ENCODE measurements around the gene MRGPRD.
"Not testable (repeated sequence)": the region's sequence is repeated elsewhere in the genome, so short reads cannot be mapped to it uniquely, and the experiment has no call there.

The MRGPRD gene

DNA sequence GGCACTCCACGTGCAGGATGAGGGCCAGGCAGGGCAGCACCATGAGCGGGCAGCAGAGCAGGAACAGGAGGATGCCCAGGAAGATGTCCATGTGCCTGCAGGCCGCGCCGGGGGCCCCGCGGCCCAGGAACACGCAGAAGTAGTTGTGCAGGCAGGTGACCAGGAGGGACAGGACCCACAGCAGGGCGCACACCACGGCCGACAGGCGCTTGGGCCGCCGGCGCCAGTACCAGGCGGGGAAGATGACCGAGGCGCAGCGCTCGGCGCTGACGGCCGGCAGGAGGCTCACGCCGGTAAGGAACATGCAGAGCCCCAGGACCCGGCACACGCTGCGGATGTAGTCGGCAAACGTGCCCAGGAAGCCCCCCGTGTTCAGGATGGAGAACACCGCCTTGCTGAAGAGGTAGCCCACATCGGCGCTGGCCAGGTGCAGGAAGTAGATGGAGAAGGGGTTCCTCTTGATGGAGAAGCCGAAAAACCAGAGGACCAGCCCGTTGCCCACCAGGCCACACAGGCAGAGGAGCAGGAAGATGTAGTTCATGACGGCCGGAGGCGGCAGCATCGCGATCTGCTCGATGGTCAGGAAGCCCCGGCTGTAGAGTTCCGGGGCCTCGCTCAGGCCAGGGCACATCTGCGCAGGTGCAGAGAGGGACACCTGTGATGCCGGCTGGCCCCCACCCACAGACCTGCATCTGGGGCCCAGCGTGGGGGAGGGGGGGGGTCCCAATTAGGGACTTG, 25.0 kb upstream of the MRGPRD start:
- DNase-seq: no peak

- no peak for DNase-seq
These were observed 24.4 kb upstream of the MRGPRD start for GRCh38 chr11:69005183-69005630.

- DNase-seq: no peak
These were observed 23.8 kb upstream of the MRGPRD start for GRCh38 chr11:69004411-69005182.

DNA sequence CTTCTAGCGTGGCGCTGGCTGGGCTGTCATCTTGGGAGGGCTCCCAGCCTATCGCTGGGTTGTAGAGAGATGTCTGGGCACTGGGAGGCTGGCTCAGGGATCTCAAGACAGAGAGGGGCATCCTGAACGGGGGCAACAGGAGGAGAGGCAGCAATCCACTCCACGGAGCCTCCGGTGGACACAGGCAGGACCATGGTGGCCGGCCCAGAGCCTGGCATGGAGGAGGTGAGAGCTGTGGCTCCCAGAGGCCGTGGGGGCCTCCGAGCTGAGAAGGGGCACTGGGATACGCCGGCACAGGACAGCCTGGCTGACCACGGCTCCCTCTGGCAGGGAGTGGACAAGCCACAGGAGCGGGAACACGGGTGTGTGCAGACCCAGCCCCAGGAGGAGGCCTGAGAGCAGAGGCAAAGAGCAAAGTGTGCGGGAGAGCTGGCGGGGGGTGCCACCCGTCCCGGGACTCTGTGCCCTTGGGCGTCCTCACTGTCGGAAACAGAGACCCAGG, 23.1 kb upstream of the MRGPRD start:
- no peak for DNase-seq

GRCh38 chr11:69003301-69003865, 22.6 kb upstream of the MRGPRD start:
- no peak for DNase-seq

DNA sequence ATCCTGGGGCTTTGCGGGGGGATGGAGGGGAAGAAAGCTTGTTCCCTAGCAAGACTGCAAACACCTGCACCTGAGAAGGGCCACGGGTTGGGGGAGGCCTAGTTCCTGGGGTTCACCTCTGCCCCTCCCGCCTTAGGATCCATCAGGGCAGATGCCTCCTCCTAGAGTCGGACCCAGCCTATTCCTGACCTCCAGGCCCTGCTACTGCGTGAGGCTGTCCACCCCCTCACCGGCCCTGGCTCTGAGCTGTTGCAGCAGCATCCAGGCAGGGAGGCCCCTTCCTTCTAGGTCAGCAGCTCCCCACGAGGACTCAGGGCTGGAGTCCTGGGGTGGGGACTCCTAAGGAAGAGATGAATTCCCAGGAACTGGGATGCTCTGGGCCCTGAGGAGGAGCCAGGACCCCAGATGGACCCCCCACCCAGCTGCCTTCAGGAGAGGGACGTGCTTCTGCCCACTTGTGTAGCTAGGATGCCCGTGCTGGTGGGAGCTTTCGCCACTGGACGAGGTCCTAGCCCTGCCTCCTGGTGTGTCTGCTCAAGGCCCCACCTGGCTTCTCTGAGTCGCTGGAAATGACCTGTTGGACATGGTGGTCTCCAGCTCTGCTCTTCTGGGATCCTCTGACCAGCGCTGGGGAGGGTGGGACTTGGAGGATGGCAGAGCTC, 21.9 kb upstream of the MRGPRD start:
- DNase-seq: peak in 1 of 4 experiments; percentile 56

GRCh38 chr11:69002110-69002569, 21.4 kb upstream of the MRGPRD start:
- peak; percentile 44 to 76 (median 65) for DNase-seq

GRCh38 chr11:69001243-69002081, 20.7 kb upstream of the MRGPRD start:
- no peak for DNase-seq

DNA sequence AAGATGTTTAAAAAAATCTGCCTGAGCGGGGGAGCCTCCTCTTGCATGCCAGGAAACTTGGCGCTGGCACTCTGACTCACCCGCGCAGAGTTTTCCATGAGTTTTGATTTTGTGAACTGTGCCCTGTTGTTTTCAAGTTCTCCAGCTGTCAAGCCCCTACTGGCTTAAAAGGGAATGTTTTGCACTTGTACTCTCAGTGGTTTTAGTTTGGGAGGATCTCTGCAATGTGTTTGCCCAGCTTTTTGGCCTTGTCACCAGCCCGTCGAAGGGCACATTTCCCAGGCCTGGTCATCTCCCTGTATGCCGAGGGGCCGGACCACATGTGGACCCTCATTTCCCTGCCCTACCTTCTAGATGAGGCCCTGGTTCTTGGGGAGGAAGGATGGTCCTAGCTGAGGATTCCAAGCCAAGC, 20.1 kb upstream of the MRGPRD start:
- DNase-seq: peak in 3 of 4 experiments; percentile 35 to 39 (median 36)

DNA sequence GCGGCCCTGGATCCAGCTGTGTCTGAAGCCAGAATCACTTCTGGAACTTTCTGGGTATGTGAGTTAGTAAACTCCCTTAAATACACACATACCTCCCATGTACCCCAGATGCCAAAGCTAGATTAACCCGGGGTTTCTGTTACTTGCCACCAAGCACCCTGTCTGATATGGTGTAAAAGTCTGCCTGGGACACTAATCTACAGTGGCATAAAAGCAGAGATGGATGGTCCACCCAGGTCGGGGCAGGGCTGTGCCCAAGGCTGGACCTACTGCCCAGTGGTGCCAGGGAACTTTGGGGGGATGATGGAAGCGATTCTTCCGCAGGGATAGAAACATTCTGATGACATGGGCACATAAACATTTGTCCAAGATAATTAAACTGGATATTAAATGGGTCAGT, 19.6 kb upstream of the MRGPRD start:
- DNase-seq: no peak

DNA sequence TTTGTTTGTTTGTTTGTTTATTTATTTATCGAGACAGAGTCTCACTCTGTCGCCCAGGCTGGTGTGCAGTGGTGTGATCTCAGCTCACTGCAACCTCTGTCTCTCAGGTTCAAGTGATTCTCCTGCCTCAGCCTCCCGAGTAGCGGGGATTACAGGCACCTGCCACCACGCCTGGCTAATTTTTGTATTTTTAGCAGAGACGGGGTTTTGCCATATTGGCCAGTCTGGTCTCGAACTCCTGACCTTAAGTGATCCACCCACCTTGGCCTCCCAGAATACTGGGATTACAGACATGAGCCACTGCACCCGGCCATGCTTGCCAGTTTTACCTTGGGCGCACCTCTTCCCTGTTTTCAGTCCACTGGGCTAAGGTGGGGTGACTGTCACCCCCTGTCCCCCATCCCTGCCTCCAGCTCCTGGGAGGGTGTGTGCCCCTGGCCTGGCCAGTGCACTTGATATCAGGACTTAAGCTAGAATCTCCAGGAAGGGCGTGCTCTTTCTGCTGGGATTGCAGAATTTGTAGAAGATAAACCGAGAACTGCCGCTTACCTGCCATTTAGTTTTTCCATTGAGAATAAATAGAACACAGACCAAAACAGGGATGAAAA, 19.1 kb upstream of the MRGPRD start:
- not testable (repeated sequence) for DNase-seq

DNA sequence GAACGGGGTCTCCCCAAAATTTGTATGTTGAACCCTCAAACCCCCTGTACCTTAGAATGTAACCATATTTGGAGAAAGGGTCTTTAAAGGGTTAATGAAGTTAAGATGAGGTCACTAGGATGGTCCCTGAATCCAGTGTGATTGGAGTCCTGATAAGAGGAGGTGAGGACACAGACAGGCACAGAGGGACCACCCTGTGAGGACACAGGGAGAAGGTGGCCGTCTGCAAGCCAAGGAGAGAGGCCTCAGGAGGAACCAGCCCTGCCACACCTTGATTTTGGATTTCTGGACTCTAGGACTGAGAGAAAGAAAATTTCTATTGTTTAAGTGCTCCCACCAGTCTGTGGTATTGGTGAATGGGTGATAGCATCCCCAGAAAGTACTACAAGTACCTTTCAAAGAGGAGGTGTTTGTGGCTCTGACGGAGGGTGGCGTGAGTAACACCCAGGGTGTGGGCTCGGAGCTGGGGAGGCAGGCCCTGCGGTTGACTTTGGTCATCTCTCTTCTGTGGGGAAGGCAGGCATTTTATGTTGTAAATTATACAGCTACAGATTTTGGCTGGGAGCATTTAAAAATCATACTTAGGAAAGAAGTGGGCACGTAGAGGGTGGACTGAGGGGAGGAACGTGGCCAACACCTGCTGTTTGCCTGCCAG, 18.4 kb upstream of the MRGPRD start:
- DNase-seq: no peak

- DNase-seq: no peak
These were observed 17.7 kb upstream of the MRGPRD start for GRCh38 chr11:68998390-68998911.

DNA sequence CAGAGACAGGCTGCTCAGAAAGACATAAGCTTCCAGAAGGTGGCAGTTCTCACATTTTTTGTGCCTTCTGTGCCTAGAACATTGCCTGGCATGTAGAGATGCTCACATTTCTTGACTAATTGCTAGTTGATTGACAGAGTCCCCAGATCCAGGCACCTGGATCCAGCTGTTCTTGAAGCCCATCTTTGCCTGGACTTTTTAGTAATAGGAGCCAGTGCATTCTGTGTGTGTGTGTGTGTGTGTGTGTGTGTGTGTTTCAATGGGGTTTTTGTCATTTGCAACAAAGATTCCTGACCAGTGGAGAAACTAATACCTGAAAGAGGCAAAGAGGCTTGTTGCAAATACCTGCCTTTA, 17.2 kb upstream of the MRGPRD start:
- DNase-seq: no peak

GRCh38 chr11:68997124-68997994, 16.6 kb upstream of the MRGPRD start:
- no peak for DNase-seq

DNA sequence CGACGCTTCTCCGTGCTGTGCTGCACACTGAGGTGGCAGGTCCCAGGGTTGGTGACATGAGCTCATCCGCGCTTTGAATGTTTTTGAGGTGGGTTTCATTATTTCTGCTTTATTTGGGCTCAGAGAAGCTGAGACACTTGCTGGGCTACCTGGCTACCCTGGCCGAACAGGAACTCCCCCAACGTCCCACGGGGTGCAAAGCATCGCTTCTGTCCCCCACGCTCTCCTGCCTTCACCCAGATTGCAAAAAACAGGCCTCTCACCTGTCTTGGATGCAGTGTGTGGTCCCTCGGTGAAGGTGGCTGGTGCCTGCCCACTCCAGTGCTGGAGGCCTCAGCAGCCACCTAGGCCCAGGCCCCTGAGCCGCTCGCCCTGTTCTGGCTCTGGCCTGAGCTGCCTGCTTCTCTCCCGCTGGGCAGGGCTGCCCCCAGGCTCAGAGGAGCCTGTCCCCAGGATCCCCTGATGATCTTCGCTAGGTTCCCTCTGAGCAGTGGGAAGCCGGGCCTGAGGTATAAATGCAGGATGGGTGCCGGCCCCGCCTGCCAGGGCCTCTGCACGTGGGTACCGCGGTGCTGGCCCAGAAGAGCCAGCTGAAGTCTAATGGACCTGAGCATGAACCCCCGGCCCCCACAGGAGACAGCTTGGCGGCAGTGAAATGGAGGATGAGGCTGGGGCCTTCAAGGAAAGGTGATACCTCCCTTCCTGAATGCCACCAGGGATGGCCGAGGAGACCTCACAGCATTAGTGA, 15.8 kb upstream of the MRGPRD start:
- DNase-seq: no peak

DNA sequence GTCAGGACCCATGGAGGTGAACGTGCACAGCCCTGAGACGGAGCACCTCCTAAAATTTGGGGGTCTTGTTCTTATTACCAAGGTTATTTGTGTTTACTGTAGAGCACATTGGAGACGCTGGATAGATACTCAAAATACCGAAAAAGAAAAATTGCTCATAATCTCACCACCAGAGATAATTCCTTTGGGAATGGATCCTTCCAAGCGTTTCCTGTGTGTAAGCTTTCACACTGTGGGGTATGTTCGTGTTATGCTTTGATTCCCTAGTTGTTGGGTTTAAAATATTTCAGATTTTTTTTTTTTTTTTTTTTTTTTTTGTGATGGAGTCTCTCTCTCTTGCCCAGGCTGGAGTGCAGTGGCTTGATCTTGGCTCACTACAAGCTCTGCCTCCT, 14.1 kb upstream of the MRGPRD start:
- DNase-seq: no peak

- no peak for DNase-seq
These were observed 13.5 kb upstream of the MRGPRD start for GRCh38 chr11:68994161-68994893.

Data from suppressor macrophage (primary cell).